A549 (cell line): ENCODE data around the gene FAM219B. TPM values are rescaled to one million over a fixed set of nuclear protein-coding genes. Genes with fewer than 3 reads are reported as not detected.
"Not testable (repeated sequence)": the region's sequence is repeated elsewhere in the genome, so short reads cannot be mapped to it uniquely, and the experiment has no call there.

Source experiments
- ATAC-seq, 2 experiments: fragments of 200-7000 bp in 1 of 2; fragments of >200 bp in 1 of 2; cut with Nextera tagmentation in 1 of 2; cut with Tn5 transposase in 1 of 2; 3 replicates each; pipeline versions ENCODE4 v1.8.0 to v1.9.1; 2018 to 2020; ENCODE audit warnings: mild to moderate bottlenecking in 1 of 2, moderate library complexity in 1 of 2
- CTCF ChIA-PET: fragments of 300-600 bp; sonication (Branson Sonifier 250); formaldehyde crosslinking; extraction: SDS; loops from one replicate; lab custom pipeline; 2021; ENCODE audit warnings: antibody characterized with exemption, inconsistent platforms; lab: Yijun Ruan, JAX
- POLR2A ChIA-PET: fragments of 350-600 bp; formaldehyde crosslinking; extraction: SDS; loops from one replicate; lab custom pipeline; 2021; ENCODE audit warnings: antibody characterized with exemption, inconsistent platforms; lab: Yijun Ruan, JAX
- DNase-seq, 2 experiments: peaks; one replicate each; pipeline versions ENCODE4 v3.0.0 to v3.0.0-alpha.2; 2011 to 2016; ENCODE audit warnings: low read depth in 1 of 2, low spot score in 1 of 2
- FAIRE-seq: peaks from 2 replicates; lab custom pipeline; 2011; peaks lifted over from hg19 to GRCh38; lab: Jason Lieb, UNC
- H3K27ac ChIP-seq, 2 experiments: fragments of >200 bp; sonication (Bioruptor Twin); formaldehyde crosslinking; 3 replicates each; pipeline ENCODE4 v1.5.1; 2016 to 2017
- H3K4me1 ChIP-seq: fragments of >200 bp; sonication (Bioruptor Twin); formaldehyde crosslinking; 3 replicates; pipeline ENCODE4 v1.6.1; 2016
- H3K4me2 ChIP-seq: fragments of >200 bp; sonication (Bioruptor Twin); formaldehyde crosslinking; 3 replicates; pipeline ENCODE4 v1.6.1; 2016
- H3K4me3 ChIP-seq: fragments of >200 bp; sonication (Bioruptor Twin); formaldehyde crosslinking; 3 replicates; pipeline ENCODE4 v1.5.1; 2016
- H3K9me3 ChIP-seq: fragments of >200 bp; sonication (Bioruptor Twin); formaldehyde crosslinking; 3 replicates; pipeline ENCODE4 v1.6.1; 2016
- BHLHE40 ChIP-seq: IDR thresholded peaks from 2 replicates; pipeline ENCODE4 v1.6.1; 2012; ENCODE audit warnings: low read depth, low read length, inconsistent platforms
- CHD2 ChIP-seq: fragments of 150-350 bp; IDR thresholded peaks from 2 replicates; pipeline ENCODE4 v1.6.1; 2014; ENCODE audit warnings: low read length; ENCODE audit not compliant: partially characterized antibody
- CHD4 ChIP-seq: fragments of 200-600 bp; sonication (generic); IDR thresholded peaks from 2 replicates; pipeline ENCODE4 v1.6.1; 2016; ENCODE audit warnings: antibody characterized with exemption, mild to moderate bottlenecking, borderline replicate concordance
- EHMT2 ChIP-seq: fragments of 200-600 bp; sonication (generic); IDR thresholded peaks from 2 replicates; pipeline ENCODE4 v1.6.1; 2016; ENCODE audit warnings: antibody characterized with exemption, low read depth, mild to moderate bottlenecking, moderate library complexity
- ELK1 ChIP-seq: fragments of 150-350 bp; IDR thresholded peaks from 2 replicates; pipeline ENCODE4 v1.6.1; 2014; ENCODE audit warnings: low read depth, mild to moderate bottlenecking, low read length
- EP300 ChIP-seq, 2 experiments: fragments of >200 bp; sonication (Bioruptor Twin); formaldehyde crosslinking; IDR thresholded peaks; 2 replicates in 1 of 2; 3 replicates in 1 of 2; pipeline ENCODE4 v1.6.1; 2016 to 2017
- GATA3 ChIP-seq: IDR thresholded peaks from 2 replicates; pipeline ENCODE4 v1.6.1; 2012; ENCODE audit warnings: borderline replicate concordance
- HEYL ChIP-seq: fragments of 250-450 bp; sonication (Bioruptor Pico); IDR thresholded peaks from 2 replicates; pipeline ENCODE4 v1.8.0; 2021; ENCODE audit warnings: mild to moderate bottlenecking, moderate library complexity
- HOXA7 ChIP-seq: fragments of 250-450 bp; sonication (Bioruptor Pico); IDR thresholded peaks from 2 replicates; pipeline ENCODE4 v1.5.0; 2020; ENCODE audit warnings: mild to moderate bottlenecking, moderate library complexity
- JUN ChIP-seq, 2 experiments: fragments of >200 bp; sonication (Bioruptor Twin); formaldehyde crosslinking; IDR thresholded peaks; 2 replicates in 1 of 2; 3 replicates in 1 of 2; pipeline ENCODE4 v1.6.1; 2016 to 2017
- JUNB ChIP-seq: fragments of >200 bp; sonication (Bioruptor Twin); formaldehyde crosslinking; IDR thresholded peaks from 2 replicates; pipeline ENCODE4 v1.6.1; 2016
- MAFK ChIP-seq: fragments of 450-650 bp; IDR thresholded peaks from 2 replicates; pipeline ENCODE4 v1.6.1; 2014; ENCODE audit not compliant: partially characterized antibody
- POLR2AphosphoS2 ChIP-seq: conservative IDR thresholded peaks from 2 replicates; pipeline ENCODE4 v1.6.1; 2012; ENCODE audit warnings: low read length, improper control_type of control experiment, inconsistent platforms
- TP53 ChIP-seq: fragments of 250-450 bp; sonication (Bioruptor Pico); IDR thresholded peaks from 2 replicates; pipeline ENCODE4 v1.5.0; 2021; ENCODE audit warnings: mild to moderate bottlenecking, moderate library complexity
- ZC3H11A ChIP-seq: fragments of 450-650 bp; IDR thresholded peaks from 2 replicates; pipeline ENCODE4 v1.6.1; 2014; ENCODE audit warnings: antibody characterized with exemption, mild to moderate bottlenecking
- ZFP36 ChIP-seq: fragments of 450-650 bp; IDR thresholded peaks from 2 replicates; pipeline ENCODE4 v1.6.1; 2014; ENCODE audit warnings: borderline replicate concordance; ENCODE audit not compliant: partially characterized antibody
- WGBS: methylation state at CpG from one replicate; pipeline ENCODE4 v1.1.6; 2017; ENCODE audit errors: missing lambda C conversion rate; 5-methylcytosine and 5-hydroxymethylcytosine counted together
- polyA plus RNA-seq, 4 experiments: library from polyadenylated mRNA; depleted of rRNA in 3 of 4; stranded (reverse); fragments of >200 nt; fragmentation: RNase III in 1 of 4; extraction: RNeasy Plus Mini Kit Qiagen cat#74134 plus additional on column Dnase treatment in 1 of 4; gene quantifications; 2 replicates in 3 of 4; 3 replicates in 1 of 4; pipeline ENCODE4 v1.2.3, GENCODE V29; 2011 to 2017
- TF ChIP-seq, protein P1 (sequence below): fragments of 450-650 bp; IDR thresholded peaks from 2 replicates; pipeline ENCODE4 v1.6.1; 2014; ENCODE audit warnings: antibody characterized with exemption

The FAM219B gene
- polyA plus RNA-seq, 2 of the 4 experiments (the other 2 are of a cell fraction) = 36.9 to 46.2 TPM

GRCh38 chr15:74896316-74896715, 10.3 kb downstream of the FAM219B start:
- H3K4me3 ChIP-seq = no peak overlapping the region
- H3K4me2 ChIP-seq = no peak overlapping the region
- CTCF ChIA-PET = interaction anchor here (0.6 to 3.8 kb wide), 7 partner anchors 10 to 261 kb away, joined by 3 to 12 read pairs (median 4); partner anchors contain the start of genes FAM219B and SCAMP2
- DNase-seq (no peak), FAIRE-seq (no peak), ATAC-seq (no peak)
- 0 out of 3 replicates have a peak, but pooled peaks cover under 1% of the 10 kb centered on the region for H3K4me1 ChIP-seq
- no peaks in the 10 kb centered on the region for H3K9me3 ChIP-seq
- TF ChIP-seq POLR2AphosphoS2 = no peak
- no peak for TF ChIP-seq JUNB
- no peak for TF ChIP-seq CHD4
- TF ChIP-seq ZC3H11A = no peak
- no peak for TF ChIP-seq ZFP36
- no peak for TF ChIP-seq GATA3
- no peak for TF ChIP-seq HEYL (CRISPR knock-in tag)
- POLR2A ChIA-PET = interaction anchor here (3.7 kb wide), 1 partner anchor 10 kb away, joined by 31 read pairs; the partner anchor contains the start of gene FAM219B
- WGBS = 92% methylated on average over 3 of the region's 3 CpGs
- no peak overlapping the region for H3K27ac ChIP-seq

DNA sequence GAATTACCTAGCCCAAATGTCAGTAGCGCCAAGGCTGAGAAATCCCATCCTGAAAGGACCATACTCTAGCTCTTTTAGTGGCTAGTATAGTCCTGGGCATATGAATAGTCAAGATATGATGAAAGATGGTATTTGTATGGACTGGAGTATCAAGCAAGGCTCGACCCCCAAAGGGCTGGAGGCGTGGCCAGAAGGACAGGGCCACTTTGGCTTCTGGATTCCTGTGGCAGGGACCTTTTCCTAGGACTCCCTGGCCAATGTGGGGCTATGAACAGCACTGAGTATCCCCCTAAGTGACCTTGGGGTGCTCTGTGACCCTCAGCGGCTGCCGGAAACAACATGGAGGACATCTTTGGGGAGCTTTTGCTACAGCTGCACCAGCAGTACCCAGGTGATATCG, 10.8 kb downstream of the FAM219B start:
- Histone ChIP-seq H3K9me3 (no peaks in the 10 kb centered on the region), H3K4me3 (no peak overlapping the region), H3K4me1 (peaks cover 1% of the 10 kb centered on the region; the same call in 1 of the 3 replicates)
- DNase-seq (no peak), ATAC-seq (no peak)
- 94% methylated on average over 6 of the region's 6 CpGs for WGBS
- CTCF ChIA-PET = interaction anchor here (1.2 to 3.8 kb wide), 4 partner anchors 10 to 125 kb away, joined by 3 to 12 read pairs (median 6); partner anchors contain the start of gene FAM219B
- TF ChIP-seq MAFK (no peak), JUN (IDR thresholded peaks at IDR 0.05) (0 out of 5 replicates have a peak, but pooled peaks of 1 of the 2 experiments have one; percentile 37), EP300 (IDR thresholded peaks at IDR 0.05) (no peak), HOXA7 (CRISPR knock-in tag) (no peak), BHLHE40 (no peak), EHMT2 (no peak)
- TF ChIP-seq, all 56 proteins: peak for 1
- Histone ChIP-seq H3K4me2 (no peak overlapping the region), H3K27ac (no peak overlapping the region)
- POLR2A ChIA-PET = interaction anchor here (3.7 kb wide), 1 partner anchor 11 kb away, joined by 31 read pairs; the partner anchor contains the start of gene FAM219B
- FAIRE-seq = no peak

GRCh38 chr15:74894383-74894782, 12.3 kb downstream of the FAM219B start:
- DNase-seq, H3K4me2 ChIP-seq, H3K9me3 ChIP-seq, ATAC-seq, FAIRE-seq, H3K27ac ChIP-seq, H3K4me3 ChIP-seq, H3K4me1 ChIP-seq: not testable (repeated sequence)
- WGBS = 91% methylated on average over 7 of the region's 7 CpGs
- CTCF ChIA-PET = interaction anchor here (0.6 to 9.2 kb wide), 6 partner anchors 6 to 263 kb away, joined by 3 to 92 read pairs (median 4); no protein-coding TSS in a partner anchor
- POLR2A ChIA-PET = interaction anchor here (0.7 kb wide), 1 partner anchor 131 kb away, joined by 3 read pairs; no protein-coding TSS in a partner anchor

DNA sequence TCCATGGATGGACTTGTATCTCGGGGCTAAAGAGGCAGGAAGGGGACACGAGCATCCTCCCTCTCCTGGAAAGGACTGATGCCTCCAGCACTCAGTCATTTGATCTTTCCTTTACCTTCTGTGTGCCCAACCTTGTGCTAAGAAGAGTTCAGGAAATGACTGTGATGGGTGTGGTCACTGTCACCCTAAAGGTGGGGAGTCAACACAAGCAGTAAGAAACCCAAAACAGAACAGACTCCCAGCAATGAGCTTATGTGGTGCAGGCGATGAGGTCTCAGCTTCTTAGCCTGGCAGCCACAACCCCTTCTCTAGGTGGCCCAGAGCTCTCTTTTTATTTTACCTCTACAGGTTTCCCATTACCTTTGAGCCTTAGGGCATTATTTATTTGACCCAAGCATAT, 13.0 kb downstream of the FAM219B start:
- 90% methylated on average over 3 of the region's 3 CpGs for WGBS
- TF ChIP-seq, protein P1, sequence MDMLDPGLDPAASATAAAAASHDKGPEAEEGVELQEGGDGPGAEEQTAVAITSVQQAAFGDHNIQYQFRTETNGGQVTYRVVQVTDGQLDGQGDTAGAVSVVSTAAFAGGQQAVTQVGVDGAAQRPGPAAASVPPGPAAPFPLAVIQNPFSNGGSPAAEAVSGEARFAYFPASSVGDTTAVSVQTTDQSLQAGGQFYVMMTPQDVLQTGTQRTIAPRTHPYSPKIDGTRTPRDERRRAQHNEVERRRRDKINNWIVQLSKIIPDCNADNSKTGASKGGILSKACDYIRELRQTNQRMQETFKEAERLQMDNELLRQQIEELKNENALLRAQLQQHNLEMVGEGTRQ = no peak
- no peak for TF ChIP-seq ELK1
- TF ChIP-seq BHLHE40 = no peak
- TF ChIP-seq TP53 (CRISPR knock-in tag) = no peak
- no peak for TF ChIP-seq CHD2
- Histone ChIP-seq H3K4me1 (peaks cover 9% of the 10 kb centered on the region; the same call in 1 of the 3 replicates), H3K9me3 (no peaks in the 10 kb centered on the region), H3K4me3 (no peak overlapping the region), H3K4me2 (no peak overlapping the region), H3K27ac (no peak overlapping the region)
- FAIRE-seq (no peak), ATAC-seq (no peak), DNase-seq (no peak)
- ChIA-PET CTCF (interaction anchor here (0.6 to 9.2 kb wide), 6 partner anchors 7 to 262 kb away, joined by 3 to 92 read pairs (median 4); no protein-coding TSS in a partner anchor), POLR2A (no interaction called here)
